ENCODE results near the gene IL20RB.
"Not testable (repeated sequence)": the region's sequence is repeated elsewhere in the genome, so short reads cannot be mapped to it uniquely, and the experiment has no call there.

Gene IL20RB

GRCh38 chr3:136946978-136947377, 10.8 kb upstream of the IL20RB start:
- DNase-seq: no peak

- DNase-seq: no peak
These were observed 10.3 kb upstream of the IL20RB start for GRCh38 chr3:136947477-136947876.

- DNase-seq: no peak
These were observed 8.6 kb upstream of the IL20RB start for GRCh38 chr3:136949146-136949545.

DNA sequence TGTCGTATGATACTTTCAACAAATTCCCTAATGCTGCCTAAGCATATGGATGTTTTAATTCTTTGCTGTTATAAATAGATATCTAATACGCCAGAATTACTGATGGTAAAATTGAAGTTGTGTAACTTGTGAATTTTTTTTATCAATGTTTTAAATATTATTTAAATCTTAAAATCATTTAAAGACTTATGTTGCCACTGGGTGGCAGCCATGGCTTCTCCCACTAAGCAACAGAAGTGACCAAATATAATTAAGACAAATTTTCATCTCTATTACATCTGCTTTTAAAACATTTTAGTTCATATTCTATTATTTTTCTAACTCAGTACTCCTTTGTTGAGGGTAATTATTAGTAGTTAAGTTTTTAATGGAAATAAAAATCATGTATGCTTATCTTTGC, 8.1 kb upstream of the IL20RB start:
- no peak for DNase-seq

DNA sequence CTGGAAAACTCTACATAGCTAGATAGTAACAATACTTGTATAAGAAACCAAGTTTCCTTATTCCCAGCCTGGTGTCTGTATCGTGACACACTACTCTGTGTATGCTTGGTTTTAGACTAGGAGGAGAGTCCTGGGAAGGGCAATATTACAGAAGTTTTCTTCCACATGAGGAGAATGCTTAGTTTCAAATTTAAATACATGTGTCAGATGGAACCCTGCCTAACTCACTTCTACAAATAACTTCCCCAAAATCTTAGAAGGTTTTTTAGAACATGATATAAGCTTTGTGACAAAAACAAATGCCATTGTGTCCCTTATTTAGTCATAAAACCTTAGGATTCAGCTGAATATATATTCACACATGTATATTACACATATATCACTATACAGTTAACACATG, 7.2 kb upstream of the IL20RB start:
- DNase-seq: no peak

DNA sequence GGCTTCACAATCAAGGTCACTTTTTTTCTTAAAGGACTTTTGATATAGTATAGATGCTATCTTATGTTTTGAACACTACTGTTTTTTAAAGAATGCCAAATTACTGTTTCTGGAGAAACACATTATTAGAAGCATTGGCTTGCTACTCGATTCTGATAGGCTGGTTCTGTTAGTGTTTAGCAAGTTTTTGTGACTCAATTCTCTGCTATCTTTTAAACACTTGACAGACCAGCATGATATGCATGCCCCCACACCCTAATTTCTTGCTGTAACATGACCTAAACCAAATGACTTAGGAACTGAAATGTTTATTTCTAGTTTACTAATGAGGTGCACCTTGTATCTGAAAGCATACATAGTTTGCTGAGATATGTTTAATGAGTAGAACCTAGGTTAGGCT, 5.5 kb upstream of the IL20RB start:
- DNase-seq: no peak

DNA sequence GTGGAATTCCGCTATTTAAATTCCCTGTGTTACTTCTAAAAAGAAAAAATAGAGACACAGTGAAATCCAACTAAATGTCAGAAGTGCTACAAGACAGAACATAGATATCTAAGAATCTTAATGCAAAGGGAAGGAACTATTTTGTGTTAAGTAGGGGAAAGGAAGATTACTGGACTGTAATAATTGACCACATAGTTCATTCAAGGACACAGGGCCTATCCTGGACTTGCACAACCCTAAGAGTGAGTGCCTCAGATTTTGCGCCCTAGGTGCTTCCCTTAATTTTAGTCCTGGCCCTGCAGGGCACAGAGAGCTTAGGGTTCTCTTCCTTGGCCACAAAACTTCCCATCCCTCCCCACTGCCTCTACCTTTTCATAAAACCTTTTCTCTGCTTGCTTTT, 3.5 kb upstream of the IL20RB start:
- DNase-seq: no peak

GRCh38 chr3:136954980-136955780, 2.6 kb upstream of the IL20RB start:
- DNase-seq: no peak

DNA sequence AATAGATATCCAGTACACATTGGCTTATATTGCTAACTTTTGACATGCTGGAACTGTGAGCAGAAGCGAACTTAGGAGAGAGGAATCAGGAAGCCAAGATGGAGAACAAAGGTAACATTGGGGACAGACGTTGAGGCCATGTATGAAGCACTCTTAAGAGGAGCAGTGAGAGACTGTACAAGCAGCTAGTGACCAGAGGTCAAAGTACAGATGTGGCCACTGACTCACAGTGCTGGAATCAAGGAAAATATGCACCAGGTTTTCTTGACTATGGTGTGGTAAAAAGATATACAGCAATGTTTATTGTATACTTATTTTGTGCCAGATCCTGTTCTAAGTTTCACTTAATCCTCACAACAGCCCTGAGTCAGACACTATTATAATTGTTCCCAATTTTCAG, 2.0 kb upstream of the IL20RB start:
- no peak for DNase-seq

DNA sequence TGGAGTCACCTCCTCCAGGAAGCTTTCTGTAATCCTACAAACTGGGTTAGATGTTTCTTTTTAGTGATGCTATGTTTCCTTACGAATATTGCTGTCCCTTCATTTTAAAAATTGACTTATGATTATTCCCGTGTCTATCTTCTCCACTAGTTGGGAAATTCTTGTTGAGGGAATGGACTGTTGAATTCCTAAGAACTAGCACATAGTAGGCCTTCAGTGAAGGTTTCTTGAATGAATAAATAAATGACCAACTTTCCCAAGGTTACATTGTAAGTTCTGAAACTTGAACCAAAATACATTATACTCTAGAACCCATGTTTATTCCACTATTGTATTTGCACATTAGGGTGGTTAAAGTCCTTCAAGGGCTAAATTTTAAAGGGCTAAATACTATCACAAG, 812 bp upstream of the IL20RB start:
- no peak for DNase-seq

DNA sequence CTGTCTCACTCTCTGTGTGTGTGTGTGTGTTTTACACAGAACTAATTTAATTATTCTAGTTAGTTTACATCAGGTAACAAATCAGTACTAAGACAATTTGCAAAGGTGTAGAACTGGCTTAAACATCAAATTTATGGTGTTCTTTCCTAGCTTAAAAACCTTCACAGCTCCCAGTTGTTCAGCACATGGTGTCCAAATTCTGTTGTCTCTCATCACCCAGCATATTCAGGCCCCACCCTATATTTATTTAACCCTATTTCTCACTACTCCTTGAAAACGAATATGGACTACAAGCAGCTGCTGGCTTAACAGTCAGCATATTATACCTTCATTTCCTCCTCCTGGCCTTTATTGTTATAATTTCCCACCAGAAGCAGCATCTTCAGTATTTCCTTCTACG, 1.2 kb downstream of the IL20RB start:
- no peak for DNase-seq

DNA sequence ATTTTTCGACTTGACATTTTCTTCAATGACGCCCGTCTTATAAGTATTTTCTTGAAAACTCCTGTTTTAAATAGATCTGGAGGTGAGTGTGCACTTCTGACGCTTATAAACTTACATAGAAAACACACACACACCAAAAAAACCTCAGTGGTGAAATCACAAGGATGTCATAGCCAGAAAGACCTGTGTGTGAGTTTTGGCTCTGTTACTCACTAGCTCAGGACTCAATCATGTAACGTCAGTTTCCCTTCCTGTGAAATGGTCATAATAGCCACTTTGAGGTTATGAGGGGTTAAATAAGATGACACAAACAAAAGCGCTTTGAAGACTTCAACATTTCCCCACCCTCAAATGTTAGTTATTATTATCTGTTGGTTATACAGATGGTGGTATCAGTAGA, 1.8 kb downstream of the IL20RB start:
- no peak for DNase-seq

DNA sequence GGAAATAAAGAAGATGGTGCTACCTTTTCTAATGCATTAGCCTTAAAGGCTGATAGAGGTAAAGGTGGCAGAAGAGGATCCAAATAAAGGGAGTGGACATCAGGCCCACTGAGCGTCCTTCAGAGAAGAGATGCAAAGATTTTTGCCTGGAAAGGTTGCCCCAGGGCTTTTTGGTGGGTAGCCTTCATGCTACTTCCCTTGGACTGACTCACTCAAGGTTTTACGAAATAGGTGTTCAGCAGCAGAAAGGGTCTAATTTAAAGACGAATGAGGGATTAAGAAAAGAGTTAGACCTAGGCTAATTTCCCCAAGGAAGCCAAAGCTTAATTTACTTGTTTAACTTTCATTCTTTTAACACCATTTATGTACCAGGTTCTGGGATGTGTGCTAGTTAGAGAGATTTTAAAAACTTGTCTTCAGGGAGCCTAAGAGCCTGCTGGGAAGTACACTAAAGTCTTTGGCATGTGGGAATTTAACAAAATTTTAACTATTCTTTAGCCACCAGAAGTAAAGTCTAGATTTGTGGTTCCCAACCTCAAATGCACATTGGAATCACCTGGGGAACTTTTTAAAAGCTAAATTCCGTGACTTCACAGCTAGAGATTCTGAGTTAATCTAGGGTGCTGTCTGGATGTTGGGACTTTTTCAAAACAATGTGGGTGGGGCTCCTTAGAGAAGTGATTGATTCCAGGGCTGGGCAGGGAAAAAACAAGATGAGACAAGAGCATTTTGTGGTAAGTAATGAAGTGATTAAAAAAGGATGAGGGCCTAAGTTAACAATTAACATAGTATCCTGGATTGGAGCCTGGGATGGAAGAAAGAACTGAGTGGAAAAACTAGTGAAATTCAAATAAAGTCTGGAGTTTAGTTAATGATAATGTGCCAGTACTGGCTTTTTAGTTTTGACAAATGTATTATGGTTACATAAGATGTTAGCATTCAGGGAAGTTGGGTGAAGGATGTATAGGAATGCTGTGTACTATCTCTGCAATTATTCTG, 3.4 kb downstream of the IL20RB start:
- DNase-seq: no peak

GRCh38 chr3:136962927-136963326, 5.1 kb downstream of the IL20RB start:
- no peak for DNase-seq

DNA sequence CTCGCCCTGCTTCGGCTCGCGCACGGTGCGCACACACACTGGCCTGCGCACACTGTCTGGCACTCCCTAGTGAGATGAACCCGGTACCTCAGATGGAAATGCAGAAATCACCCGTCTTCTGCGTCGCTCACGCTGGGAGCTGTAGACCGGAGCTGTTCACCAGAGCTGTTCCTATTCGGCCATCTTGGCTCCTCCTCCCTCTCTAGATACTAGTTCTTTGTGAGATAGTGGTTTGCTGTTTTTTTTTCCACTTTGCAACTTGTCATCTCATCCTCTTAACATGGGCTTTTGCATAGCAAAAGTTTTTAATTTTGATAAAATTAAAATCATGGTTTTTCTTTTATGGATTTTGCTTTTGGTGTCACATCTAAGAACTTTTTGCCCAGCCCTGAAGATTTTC, 11.8 kb downstream of the IL20RB start:
- DNase-seq: not testable (repeated sequence)

GRCh38 chr3:136973352-136973751, 15.6 kb downstream of the IL20RB start:
- no peak for DNase-seq

DNA sequence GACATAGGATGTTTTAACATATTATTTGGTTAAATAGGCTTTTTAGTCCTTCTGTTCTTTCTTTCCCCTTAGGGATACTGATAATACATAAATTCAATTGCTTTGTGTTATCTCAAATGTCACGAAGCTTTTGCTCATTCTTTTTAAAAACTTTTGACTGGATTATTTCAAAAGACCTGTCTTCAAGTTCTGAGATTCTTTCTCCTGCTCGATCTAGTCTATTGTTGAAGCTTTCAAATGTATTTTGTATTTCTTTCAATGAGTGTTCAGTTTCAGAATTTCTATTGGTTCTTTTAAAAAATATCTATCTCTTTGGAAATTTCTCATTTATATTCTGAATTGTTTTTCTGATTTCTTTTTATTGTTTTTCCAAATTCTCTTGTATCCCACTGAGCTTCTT, 16.9 kb downstream of the IL20RB start:
- no peak for DNase-seq

DNA sequence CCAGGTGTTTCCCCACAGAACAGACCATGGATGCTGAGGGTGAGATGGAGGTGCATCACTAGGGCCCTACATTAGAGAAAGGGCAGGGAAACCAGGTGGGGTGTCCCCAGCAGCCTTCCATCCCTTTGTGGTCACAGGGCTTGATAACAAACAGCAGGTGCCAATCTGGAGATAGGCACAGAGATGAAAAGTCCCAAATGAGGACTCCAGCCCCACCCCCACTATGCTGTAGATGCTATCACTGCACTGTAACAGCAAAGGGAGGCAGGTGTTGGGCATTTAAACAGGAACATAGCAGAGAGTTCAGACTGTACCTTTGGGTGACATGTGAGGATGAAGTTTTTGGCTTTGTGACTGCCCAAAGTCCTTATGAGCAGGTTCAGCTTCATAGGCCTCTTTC, 21.4 kb downstream of the IL20RB start:
- DNase-seq: no peak

DNA sequence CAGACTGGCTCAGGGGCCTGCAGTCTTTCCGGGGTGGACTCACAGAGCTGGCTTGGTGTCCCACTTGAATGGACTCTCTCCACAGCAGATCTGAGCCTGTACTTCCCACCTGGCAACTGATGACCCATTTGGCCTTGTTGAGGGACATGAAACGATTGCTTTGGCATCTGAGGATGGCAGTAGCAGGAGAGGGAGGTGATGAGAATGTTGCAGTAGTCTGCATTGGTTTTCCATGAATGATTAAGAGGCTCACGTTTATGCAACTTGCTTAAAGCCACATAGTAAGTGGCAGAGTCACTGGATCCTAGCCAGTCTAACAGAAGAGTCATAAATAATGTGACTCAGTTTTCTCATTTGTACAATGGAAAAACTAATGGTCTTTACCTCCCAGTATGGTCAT, 21.9 kb downstream of the IL20RB start:
- DNase-seq: no peak

GRCh38 chr3:136982033-136982432, 24.2 kb downstream of the IL20RB start:
- no peak for DNase-seq

- no peak for DNase-seq
These were observed 24.8 kb downstream of the IL20RB start for GRCh38 chr3:136982520-136983138.

GRCh38 chr3:136984837-136985236, 27.1 kb downstream of the IL20RB start:
- no peak for DNase-seq

- not testable (repeated sequence) for DNase-seq
These were observed 29.7 kb downstream of the IL20RB start for GRCh38 chr3:136987398-136987980.
